Neural cell (in vitro differentiated cells): Measurements from ENCODE around the gene PHF5A. TPM values are rescaled to one million over a fixed set of nuclear protein-coding genes. Genes with fewer than 3 reads are reported as not detected.

Experiments
- H2AFZ ChIP-seq: fragments of 200-600, 300-800 bp; sonication (generic), shearing (Covaris generic); 2 replicates; pipeline ENCODE4 v1.6.0; 2014; ENCODE audit warnings: low read depth, mild to moderate bottlenecking, antibody characterized with exemption, low read length, moderate library complexity
- H3F3A ChIP-seq: fragments of 200-600 bp; shearing (Covaris generic); 2 replicates; pipeline ENCODE4 v1.6.1; 2016; ENCODE audit warnings: mild to moderate bottlenecking, moderate library complexity, mixed read lengths, antibody characterized with exemption, low read length; ENCODE audit not compliant: insufficient read depth, poor library complexity, severe bottlenecking
- H3K27ac ChIP-seq: fragments of 200-600, 300-800 bp; sonication (generic), shearing (Covaris generic); 2 replicates; pipeline ENCODE4 v1.5.1; 2014; ENCODE audit warnings: mild to moderate bottlenecking, low read length, moderate library complexity
- H3K27me3 ChIP-seq: fragments of 300-800, 200-600 bp; sonication (generic), shearing (Covaris generic); 2 replicates; pipeline ENCODE4 v1.6.0; 2014; ENCODE audit warnings: mild to moderate bottlenecking, low read depth, low read length, moderate library complexity; ENCODE audit not compliant: insufficient read depth
- H3K36me3 ChIP-seq: fragments of 300-800, 200-600 bp; sonication (generic), shearing (Covaris generic); 2 replicates; pipeline ENCODE4 v1.5.1; 2014; ENCODE audit warnings: mild to moderate bottlenecking, antibody characterized with exemption, low read length, moderate library complexity; ENCODE audit not compliant: insufficient read depth
- H3K4me2 ChIP-seq: fragments of 300-800, 200-600 bp; sonication (generic), shearing (Covaris generic); 2 replicates; pipeline ENCODE4 v1.6.0; 2014; ENCODE audit warnings: mild to moderate bottlenecking, low read length
- H3K4me3 ChIP-seq: fragments of 300-800, 200-600 bp; sonication (generic), shearing (Covaris generic); 2 replicates; pipeline ENCODE4 v1.5.1; 2014; ENCODE audit warnings: mild to moderate bottlenecking, low read length, moderate library complexity
- H3K79me2 ChIP-seq: fragments of 200-600 bp; shearing (Covaris generic); replicated peaks from 2 replicates; pipeline ENCODE4 v1.6.0; 2014; ENCODE audit warnings: mild to moderate bottlenecking, low read length, moderate library complexity; ENCODE audit not compliant: insufficient read depth
- H3K9ac ChIP-seq: fragments of 300-800, 200-600 bp; sonication (generic), shearing (Covaris generic); 2 replicates; pipeline ENCODE4 v1.6.1; 2016; ENCODE audit warnings: mild to moderate bottlenecking, low read length, mixed read lengths
- H3K9me2 ChIP-seq: fragments of 200-600 bp; shearing (Covaris generic); 2 replicates; pipeline ENCODE4 v1.6.1; 2016; ENCODE audit warnings: mild to moderate bottlenecking, low read length, mixed read lengths; ENCODE audit not compliant: insufficient read depth
- H3K9me3 ChIP-seq: fragments of 200-600, 300-800 bp; sonication (generic), shearing (Covaris generic); 2 replicates; pipeline ENCODE4 v1.6.1; 2016; ENCODE audit warnings: mild to moderate bottlenecking, mixed run types, low read length, moderate library complexity, mixed read lengths
- H4K20me1 ChIP-seq: fragments of 200-600 bp; shearing (Covaris generic); 2 replicates; pipeline ENCODE4 v1.6.1; 2016; ENCODE audit warnings: mild to moderate bottlenecking, mixed run types; ENCODE audit not compliant: insufficient read depth
- EP300 ChIP-seq: fragments of 450-650 bp; conservative IDR thresholded peaks from 2 replicates; pipeline ENCODE4 v1.6.1; 2014; ENCODE audit warnings: antibody characterized with exemption, mild to moderate bottlenecking, moderate library complexity; ENCODE audit not compliant: poor library complexity, severe bottlenecking
- EZH2 ChIP-seq: fragments of 200-600, 300-800 bp; shearing (Covaris generic), sonication (generic); IDR thresholded peaks from 2 replicates; pipeline ENCODE4 v1.6.1; 2014; ENCODE audit warnings: antibody characterized with exemption, low read length, borderline replicate concordance, mild to moderate bottlenecking; ENCODE audit not compliant: insufficient read depth, poor library complexity, severe bottlenecking
- MXI1 ChIP-seq: fragments of 450-650 bp; conservative IDR thresholded peaks from 2 replicates; pipeline ENCODE4 v1.6.1; 2014; ENCODE audit warnings: antibody characterized with exemption, mild to moderate bottlenecking; ENCODE audit not compliant: poor library complexity, severe bottlenecking
- POLR2AphosphoS5 ChIP-seq: IDR thresholded peaks from 2 replicates; pipeline ENCODE4 v1.6.1; 2012
- RAD21 ChIP-seq: fragments of 450-650 bp; conservative IDR thresholded peaks from 2 replicates; pipeline ENCODE4 v1.6.1; 2014; ENCODE audit warnings: antibody characterized with exemption, mild to moderate bottlenecking, moderate library complexity
- REST ChIP-seq: IDR thresholded peaks from 2 replicates; pipeline ENCODE4 v1.6.1; 2012; ENCODE audit warnings: borderline replicate concordance
- SMC3 ChIP-seq: fragments of 450-650 bp; conservative IDR thresholded peaks from 2 replicates; pipeline ENCODE4 v1.6.1; 2014; ENCODE audit warnings: antibody characterized with exemption, mild to moderate bottlenecking, moderate library complexity; ENCODE audit not compliant: poor library complexity
- TAF1 ChIP-seq: IDR thresholded peaks from 2 replicates; pipeline ENCODE4 v1.6.1; 2012; ENCODE audit warnings: low read depth
- polyA plus RNA-seq: library from polyadenylated mRNA; depleted of rRNA; stranded (reverse); fragments of >200 nt; gene quantifications from 2 replicates; pipeline ENCODE4 v1.2.3, GENCODE V29; 2014
- TF ChIP-seq, protein P1 (sequence below): fragments of 450-650 bp; IDR thresholded peaks from 2 replicates; pipeline ENCODE4 v1.5.1; 2014; ENCODE audit warnings: antibody characterized with exemption, mild to moderate bottlenecking, moderate library complexity; ENCODE audit not compliant: poor library complexity, severe bottlenecking

PHF5A gene
- polyA plus RNA-seq, 1 donor from 2014 or later, result 148 TPM

- peaks cover 66% of the 10 kb centered on the region for H3K79me2 ChIP-seq
- H3K9me3 ChIP-seq, result no peaks in the 10 kb centered on the region
- TF ChIP-seq EP300 (no peak), REST (no peak)
- H3K4me3 ChIP-seq, result peak overlapping the region; percentile 63
- peak overlapping the region; percentile 98 for H3K27ac ChIP-seq
- H3K9ac ChIP-seq, result peak overlapping the region; percentile 80
- no peaks in the 10 kb centered on the region for H4K20me1 ChIP-seq
- no peaks in the 10 kb centered on the region for H3K36me3 ChIP-seq
- H3F3A ChIP-seq, result peaks cover 4% of the 10 kb centered on the region
- H2AFZ ChIP-seq, result peak overlapping the region; percentile 22
- no peaks in the 10 kb centered on the region for H3K27me3 ChIP-seq
- H3K9me2 ChIP-seq, result no peaks in the 10 kb centered on the region
- H3K4me2 ChIP-seq, result peak overlapping the region; percentile 87
These were observed 11.9 kb upstream of the PHF5A start for GRCh38 chr22:41480397-41480735.

- H3K9me3 ChIP-seq, result no peaks in the 10 kb centered on the region
- peak overlapping the region; percentile 63 for H3K4me3 ChIP-seq
- no peaks in the 10 kb centered on the region for H4K20me1 ChIP-seq
- H3K4me2 ChIP-seq, result peak overlapping the region; percentile 87
- H3K79me2 ChIP-seq, result peaks cover 68% of the 10 kb centered on the region
- H2AFZ ChIP-seq, result peak overlapping the region; percentile 22
- TF ChIP-seq REST, result peak; percentile 51
- peak; percentile 76 for TF ChIP-seq SMC3
- TF ChIP-seq, protein P1, sequence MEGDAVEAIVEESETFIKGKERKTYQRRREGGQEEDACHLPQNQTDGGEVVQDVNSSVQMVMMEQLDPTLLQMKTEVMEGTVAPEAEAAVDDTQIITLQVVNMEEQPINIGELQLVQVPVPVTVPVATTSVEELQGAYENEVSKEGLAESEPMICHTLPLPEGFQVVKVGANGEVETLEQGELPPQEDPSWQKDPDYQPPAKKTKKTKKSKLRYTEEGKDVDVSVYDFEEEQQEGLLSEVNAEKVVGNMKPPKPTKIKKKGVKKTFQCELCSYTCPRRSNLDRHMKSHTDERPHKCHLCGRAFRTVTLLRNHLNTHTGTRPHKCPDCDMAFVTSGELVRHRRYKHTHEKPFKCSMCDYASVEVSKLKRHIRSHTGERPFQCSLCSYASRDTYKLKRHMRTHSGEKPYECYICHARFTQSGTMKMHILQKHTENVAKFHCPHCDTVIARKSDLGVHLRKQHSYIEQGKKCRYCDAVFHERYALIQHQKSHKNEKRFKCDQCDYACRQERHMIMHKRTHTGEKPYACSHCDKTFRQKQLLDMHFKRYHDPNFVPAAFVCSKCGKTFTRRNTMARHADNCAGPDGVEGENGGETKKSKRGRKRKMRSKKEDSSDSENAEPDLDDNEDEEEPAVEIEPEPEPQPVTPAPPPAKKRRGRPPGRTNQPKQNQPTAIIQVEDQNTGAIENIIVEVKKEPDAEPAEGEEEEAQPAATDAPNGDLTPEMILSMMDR, result peak; percentile 69
- peak; percentile 60 for TF ChIP-seq TAF1
- peak; percentile 76 for TF ChIP-seq POLR2AphosphoS5
- peak; percentile 66 for TF ChIP-seq RAD21
- TF ChIP-seq EZH2, result no peak
- peak; percentile 81 for TF ChIP-seq EP300
- peak; percentile 58 for TF ChIP-seq MXI1
- H3K27ac ChIP-seq, result peak overlapping the region; percentile 98
- H3F3A ChIP-seq, result peaks cover 4% of the 10 kb centered on the region
- H3K9me2 ChIP-seq, result no peaks in the 10 kb centered on the region
- H3K36me3 ChIP-seq, result no peaks in the 10 kb centered on the region
- H3K27me3 ChIP-seq, result no peaks in the 10 kb centered on the region
- H3K9ac ChIP-seq, result peak overlapping the region; percentile 80
These were observed 11.3 kb upstream of the PHF5A start for GRCh38 chr22:41479671-41480396.
